GM04504 (cell line): ENCODE measurements around the gene CTSA.
A peak's percentile ranks its signal among the peaks of the same experiment; 100 is the strongest.
"Not testable (repeated sequence)": the region's sequence is repeated elsewhere in the genome, so short reads cannot be mapped to it uniquely, and the experiment has no call there.

Experiments used
- DNase-seq: peaks from one replicate; pipeline ENCODE4 v3.0.0-alpha.2; 2012; ENCODE audit warnings: low read depth

The CTSA gene

DNA sequence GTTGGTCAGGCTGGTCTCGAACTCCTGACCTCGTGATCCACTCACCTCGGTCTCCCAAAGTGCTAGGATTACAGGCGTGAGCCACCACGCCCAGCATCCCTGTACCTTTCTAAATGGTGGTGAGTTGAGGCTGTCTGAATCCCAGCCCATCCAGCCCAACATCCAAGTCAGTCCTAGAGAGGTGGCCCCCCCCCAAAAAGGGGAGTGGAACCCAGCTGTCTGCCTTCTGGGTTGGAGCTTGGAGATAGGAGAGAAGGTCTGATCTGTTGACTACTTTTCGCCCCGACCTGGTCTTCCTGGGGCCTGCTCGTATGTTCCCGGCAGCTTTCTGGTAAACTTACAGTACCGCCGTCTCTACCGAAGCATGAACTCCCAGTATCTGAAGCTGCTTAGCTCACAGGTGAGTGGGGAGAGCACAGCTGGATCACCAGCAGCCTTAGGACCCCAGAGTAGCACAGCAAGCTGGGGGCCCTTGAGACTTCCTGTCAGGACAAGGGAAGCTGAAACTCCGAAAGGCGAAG is 5.6 kb downstream of the CTSA start:
- DNase-seq, result no peak

DNA sequence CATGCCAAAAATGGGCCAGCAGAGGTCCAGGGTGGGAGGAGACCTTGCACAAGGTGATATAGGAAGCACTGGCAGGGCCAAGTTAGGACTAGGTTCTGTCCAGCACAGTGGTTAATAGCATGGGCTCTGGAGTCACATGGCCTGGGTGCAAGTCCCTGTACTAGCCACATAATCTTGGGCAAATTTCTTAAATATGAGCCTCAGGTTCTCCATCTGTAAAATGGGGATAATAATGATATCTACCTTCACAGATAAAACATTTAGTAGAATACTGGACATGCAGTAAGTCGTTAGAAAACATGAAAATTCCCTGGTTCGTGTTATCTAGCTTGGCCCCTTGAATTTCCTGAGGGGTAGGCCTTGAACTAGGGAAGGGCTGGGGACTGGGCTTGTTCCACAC is 6.2 kb downstream of the CTSA start:
- DNase-seq, result no peak

DNA sequence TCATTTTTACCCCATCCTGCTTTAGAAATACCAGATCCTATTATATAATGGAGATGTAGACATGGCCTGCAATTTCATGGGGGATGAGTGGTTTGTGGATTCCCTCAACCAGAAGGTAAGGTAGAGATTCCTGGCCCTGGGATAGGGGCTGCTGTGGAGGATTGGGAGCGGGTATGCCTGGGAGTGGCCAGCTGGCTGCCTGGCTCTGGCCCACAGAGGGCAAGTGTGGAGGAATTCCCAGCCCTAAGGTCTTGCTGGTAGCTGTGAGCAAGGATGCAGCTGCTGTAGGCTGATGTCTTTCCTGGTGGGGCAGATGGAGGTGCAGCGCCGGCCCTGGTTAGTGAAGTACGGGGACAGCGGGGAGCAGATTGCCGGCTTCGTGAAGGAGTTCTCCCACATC is 6.6 kb downstream of the CTSA start:
- no peak for DNase-seq

DNA sequence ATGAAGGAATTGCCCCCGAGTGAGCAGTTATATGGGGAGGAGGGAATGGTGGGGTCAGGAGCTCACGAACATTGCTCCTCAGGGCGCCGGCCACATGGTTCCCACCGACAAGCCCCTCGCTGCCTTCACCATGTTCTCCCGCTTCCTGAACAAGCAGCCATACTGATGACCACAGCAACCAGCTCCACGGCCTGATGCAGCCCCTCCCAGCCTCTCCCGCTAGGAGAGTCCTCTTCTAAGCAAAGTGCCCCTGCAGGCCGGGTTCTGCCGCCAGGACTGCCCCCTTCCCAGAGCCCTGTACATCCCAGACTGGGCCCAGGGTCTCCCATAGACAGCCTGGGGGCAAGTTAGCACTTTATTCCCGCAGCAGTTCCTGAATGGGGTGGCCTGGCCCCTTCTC is 7.2 kb downstream of the CTSA start:
- DNase-seq, result no peak

DNA sequence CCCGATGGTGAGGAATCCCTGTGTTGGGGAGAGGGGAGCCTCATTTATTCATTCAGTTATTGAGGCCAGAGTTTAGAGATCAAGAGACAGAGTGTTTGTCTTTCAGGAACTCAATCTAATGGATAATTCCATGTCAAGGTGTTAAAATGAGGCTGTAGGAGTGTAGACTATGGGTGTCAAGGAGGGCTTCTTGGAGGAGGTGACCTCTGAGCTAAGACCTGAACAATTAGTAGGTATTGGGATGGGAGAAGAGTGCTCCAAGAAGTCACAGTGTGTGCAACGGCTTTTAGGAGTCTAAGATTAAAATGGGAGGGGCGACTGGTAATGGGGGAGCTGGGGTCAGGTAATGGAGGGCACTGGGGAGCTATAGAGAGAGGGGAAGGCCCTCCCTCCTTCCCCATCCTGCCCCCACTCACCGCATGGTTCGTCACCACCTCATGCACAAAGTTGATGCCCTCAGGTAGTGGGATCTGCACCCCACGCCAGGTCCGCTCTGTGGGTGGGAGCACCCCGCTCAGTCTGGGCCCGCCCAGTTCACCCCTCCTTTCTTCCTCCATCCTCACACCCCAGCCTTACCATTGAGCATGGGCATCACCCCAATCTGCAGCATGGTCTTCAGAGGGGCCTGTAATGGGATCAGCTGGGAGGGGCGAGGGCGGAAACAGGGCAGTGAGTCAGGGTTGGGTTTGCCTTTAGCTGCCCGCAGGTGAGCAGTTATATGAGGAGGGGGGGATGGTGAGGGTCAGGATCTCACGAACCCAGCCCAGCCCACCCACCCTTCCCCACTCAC is 8.1 kb downstream of the CTSA start:
- no peak for DNase-seq

DNA sequence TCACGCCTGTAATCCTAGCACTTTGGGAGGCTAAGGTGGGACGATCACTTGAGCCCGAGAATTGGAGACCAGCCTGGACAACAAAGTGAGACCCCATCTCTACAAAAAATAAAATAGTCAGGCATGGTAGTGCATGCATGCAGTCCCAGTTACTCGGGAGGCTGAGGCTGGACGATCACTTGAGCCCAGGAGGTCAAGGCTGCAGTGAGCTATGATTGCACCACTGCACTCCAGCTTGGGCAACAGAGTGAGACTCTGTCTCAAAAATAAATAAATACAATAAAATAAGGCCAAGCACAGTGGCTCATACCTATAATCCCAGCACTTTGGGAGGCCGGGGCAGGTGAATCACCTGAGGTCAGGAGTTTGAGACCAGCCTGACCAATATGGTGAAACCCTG is 10.2 kb downstream of the CTSA start:
- DNase-seq, result not testable (repeated sequence)

DNA sequence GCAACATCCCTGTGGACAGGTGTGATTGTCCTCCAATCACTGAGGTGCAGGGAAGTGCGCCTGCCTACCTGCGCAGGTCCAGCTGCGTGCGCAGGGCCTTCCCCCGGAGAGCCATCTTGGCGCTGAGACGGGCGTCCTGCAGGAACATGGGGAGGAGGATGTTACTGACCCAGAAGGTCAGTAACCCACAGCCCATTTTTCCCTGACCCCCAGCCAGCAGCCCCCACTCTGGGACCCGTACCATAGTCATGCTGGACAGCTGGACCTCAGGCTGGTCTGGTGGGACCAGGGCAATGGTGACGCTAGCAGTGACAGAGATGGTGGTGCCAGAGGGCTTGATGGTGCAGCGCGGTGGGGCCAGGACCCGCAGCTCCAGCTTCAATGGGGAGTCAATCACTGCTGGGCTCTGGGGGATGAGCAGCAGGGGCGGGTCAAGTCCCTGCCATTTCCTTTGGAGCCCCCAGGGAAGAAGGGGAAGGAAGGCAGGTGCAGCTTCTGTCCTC is 11.1 kb downstream of the CTSA start:
- DNase-seq, result no peak

DNA sequence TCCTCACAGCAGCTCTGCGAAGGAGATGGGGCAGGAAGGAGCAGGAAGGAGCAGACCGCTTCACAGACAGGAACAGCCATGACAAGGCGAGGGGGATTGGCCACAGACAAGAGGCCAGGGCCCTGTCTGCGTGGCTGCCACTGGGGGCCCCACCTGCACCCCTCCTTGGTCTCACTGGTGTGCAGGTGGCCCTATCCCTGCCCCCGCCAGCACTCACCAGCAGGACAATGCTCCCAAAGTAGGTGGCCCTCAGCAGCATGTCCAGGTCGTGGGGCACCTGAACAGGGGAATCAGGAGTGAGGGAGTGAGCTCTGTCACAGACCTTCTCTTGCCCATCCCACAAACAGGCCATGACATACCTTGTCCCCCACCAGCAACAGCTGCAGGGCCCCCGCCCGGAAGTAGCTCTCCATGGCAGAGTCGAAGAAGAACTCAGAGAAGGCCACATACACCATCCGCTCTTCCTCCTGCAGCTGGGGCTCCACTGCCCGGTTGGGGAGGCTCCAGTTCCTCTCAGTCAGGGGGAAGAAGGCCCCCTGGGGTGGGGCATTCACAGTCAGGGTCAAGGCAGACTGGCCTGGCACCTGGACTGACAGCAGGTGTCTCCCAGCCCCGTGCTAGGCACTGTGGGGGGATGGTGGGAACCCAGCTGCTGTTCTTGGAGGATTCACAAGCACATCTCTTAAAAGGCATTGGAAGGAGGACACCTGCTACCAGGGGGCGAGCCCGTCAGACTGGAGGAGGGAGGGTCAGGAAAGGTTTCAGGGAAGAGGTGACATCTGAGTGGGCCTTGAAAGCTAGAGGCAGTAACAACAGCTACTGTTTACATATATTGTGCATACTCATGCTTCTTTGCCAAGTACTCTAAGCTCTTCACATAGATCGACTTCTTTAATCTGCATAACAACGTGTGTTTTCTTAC is 13.7 kb downstream of the CTSA start:
- no peak for DNase-seq

DNA sequence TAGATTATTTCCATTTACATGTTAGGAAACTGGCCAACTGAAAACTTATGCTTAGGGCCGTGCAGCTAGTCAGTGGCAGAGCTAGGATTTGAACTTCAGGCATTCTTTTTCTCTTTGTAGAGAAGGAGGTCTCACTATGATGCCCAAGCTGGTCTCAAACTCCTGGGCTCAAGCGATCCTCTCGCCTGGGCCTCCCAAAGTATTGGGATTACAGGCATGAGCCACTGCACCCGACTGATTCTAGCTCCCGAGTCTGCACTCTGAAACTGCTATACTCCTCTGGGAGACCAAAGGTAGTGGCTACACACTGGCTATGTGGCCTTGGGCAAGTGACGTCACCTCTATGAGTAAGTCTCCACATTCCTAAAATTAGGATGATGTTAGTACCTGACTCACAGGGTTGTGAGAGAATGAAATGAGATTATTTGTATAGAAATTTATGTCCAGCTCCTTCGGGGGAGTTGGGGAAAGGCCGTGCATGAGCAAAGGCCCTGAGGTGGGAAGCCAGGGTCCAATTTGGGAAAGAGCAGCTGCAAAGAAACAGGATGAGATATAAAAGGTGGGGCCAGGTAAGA is 14.5 kb downstream of the CTSA start:
- DNase-seq, result peak; percentile 65

DNA sequence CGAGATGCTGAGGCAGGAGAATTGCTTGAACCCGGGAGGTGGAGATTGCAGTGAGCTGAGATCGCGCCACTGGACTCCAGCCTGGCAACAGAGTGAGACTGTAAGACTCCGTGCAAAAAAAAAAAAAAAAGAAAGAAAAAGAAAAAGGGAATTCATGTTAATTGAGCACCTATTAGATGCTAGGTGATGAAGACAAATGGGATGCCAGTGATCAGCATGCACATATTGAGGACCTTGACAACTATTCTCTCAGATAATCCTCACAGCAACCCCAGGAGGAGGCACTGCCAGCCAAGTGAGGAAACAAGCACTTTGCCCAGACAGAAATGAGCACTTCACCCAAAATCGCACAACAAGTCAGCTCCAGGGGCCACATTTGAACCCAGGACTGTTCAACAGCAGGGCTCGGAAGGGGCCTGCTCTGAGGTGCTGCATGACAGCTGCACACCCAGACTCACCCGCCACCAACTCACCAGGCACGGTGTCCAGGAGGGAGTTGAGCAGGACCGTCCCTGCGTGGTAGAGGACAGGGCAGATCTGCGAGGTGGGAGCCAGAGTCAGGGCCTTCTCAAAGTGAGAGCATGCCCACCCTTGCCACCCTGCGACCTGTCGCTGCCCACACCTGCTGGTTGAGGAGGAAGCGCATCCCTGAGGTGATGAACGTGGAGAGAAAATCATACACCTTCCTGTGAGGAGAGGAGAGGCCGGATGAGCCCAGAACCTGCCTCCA is 16.2 kb downstream of the CTSA start:
- no peak for DNase-seq

DNA sequence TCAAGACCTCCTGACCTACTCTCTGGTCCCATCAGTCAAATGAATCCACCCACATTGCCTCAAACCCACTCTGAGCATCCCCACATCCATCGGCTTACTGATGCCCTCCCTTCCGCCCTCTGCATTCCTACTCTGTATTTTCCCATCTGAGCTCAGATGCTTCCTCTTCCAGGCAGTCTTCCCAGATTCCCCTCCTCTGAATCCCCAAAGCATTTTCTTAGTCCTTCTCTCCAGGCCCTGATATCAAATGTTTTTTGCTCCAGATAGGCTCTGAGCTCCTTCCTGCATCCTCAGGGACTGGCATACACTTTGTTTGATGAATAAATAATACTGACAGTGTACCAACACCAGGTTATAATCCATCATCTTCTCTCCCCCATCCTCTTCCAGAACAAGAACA is 16.9 kb downstream of the CTSA start:
- no peak for DNase-seq

DNA sequence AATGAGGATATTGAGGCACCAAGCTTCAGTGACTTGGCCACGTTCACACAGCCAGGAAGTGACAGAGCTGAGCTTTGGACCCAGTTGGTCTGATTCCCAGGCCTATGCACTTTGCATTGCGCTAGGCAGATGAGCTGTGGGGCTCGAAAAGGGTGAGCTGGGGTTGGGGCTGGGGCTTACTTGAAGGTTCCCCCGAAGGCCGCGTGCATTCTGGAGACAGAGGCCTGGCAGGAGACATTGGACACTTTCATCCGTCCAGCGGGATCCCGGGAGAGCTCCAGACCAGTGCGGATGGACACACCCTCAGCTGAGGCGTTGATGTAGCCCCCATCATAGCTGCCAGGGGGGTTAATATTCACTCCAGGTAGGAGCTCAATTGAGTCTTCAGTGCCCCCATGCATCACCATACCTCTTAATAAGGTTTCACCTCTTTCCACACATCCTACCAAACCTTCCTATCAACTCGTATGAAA is 18.2 kb downstream of the CTSA start:
- DNase-seq, result no peak

DNA sequence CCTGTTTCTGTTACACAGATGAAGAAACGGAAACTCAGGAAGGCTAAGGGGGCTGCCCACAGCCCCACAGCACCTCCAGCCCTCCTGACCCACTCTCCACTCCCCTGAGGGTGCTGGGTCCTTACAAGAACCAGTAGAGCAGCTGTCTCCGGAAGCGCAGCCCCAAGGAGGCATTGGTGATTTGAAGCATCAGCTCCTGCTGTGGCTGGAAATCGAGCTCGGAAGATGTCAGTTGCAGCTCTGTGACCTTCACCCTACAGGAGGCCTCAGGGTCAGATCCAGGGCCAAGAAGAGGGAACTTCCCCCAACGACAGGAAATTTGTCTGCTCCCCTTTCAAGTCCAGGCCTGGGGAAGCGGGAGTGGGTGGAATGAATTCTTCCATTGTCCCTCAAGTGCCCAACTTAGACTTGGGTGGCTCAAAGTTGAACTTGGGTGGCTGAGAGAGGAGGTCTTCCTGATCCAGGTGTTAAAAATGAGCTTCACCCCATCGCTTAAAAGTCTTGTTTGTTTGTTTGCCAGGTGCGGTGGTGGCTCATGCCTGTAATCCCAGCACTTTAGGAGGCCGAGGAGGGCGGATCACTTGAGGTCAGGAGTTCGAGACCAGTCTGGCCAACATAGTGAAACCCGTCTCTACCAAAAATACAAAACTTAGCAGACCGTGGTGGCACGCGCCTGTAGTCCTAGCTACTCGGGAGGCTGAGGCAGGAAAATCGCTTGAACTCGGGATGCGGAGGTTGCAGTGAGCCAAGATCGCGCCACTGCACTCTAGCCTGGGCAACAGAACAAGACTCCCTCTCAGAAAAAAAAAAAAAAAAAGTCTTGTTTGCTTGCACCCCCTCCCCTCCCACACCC is 18.9 kb downstream of the CTSA start:
- no peak for DNase-seq

DNA sequence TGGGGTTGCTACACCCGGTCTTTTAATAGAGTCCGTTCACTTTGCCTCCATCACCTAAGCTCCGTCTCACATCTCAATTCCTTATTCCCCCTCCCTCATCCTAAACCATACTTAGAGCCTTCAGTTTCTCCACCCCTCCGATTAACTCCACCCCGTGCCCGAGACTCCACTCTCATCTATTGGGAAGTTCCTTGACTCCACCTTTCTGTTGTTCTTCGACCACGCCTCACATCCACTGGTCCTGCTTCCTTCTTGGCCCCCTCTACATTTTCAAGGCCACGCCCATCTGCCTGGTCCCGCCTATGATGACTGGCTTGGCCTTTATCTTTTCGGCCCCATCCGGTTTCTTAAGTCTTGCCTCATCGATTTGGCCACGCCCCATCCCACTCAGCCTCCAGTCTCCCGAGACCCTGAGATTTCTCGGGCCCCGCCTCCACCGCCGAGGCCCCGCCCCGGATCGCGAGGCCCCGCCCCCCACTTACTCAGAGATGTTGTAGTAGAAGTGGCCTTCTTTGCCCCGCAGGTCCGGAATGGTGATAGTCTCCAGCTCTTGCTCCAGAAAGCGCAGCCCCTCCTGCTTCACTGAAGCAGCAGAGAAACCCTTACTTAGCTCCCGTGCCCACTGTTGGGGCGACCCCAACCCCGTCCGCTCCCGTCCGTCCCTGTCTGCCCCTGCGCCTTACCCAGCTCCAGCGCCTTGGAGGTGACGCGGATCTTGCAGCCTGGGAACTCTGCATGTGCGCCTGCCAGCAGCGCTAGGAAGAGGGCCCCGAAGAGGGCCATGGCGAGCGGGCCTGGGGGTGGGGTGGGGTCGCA is 19.7 kb downstream of the CTSA start:
- DNase-seq, result peak; percentile 97

DNA sequence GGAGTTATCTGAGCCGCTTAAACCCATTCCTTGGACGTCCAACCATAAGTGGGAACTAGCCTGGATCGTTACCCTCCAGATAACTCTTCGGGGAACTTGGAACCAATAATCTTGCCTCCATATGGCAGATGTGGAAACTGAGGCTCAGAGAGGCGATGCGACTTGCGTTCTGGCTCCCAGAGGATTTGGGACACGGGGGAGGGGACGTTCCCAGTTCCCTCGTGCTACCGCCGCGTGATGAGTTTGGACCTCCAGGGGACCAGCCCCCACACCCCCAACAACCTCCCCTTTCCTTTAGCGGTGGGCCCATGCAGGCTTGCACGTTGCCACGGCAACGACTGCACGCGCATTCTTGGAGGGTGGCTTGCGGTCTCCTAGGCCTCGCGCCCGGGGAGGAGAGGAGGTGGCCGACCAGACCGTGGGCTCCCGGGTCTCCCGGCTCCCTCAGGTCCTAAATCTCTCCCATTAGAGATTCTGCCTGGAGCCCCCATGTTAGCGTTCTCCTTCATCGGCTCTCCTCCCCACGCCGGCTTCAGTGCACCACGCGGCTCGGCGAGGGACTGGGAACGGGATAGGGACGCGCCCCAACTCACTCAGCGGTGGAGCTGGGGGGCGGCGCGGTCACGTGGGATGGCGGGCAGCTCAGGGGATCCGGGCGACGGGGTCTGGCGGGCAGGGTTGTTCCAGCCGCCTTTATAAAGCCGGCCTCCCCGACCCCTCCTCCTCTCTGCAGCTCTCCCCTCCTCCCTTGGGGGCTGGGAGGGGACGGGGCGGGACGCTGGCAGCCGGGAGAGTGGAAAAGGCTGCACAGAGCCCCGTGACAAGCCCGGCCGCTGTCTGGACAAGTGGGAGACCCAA is 20.6 kb downstream of the CTSA start, which contains the start of gene PLTP:
TSS of gene PLTP (minus strand) at position 670 of the 858 bp plus-strand sequence. CDS start 703 bp downstream, outside the sequence.
- no peak for DNase-seq

DNA sequence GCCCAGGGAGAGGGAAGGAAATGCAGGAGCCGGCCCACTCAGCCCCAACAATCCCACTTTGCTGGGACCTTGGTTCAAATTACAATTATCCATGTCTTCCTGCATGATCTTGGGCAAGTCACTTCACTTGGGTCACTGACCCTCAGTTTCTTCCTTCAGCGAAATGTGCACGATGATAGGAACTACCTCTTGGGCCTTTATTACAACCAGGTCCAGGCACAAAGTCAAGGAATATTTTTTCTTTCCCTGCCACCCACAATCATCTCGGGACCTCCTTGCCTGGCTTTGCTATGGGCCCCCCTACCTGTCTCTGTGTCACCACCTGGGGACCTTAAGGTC is 21.2 kb downstream of the CTSA start:
- no peak for DNase-seq

DNA sequence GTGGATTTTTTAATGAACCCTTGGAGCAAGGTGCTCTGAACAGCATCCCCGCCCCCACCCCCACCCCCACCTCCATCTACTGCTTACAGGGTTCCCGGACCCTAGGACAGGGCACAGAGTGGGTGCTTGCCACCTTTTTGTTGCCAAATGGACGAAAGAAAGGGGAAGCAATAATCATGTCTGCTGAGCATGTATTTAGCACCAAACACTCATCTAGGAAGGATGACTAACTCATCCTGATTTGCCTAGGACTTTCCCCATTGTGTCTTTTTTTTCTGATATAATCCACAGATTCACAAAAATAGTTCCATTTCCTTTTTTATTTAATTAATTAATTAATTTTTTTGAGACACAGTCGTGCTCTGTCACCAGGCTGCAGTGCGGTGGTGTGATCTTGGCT is 22.0 kb downstream of the CTSA start:
- DNase-seq, result no peak

DNA sequence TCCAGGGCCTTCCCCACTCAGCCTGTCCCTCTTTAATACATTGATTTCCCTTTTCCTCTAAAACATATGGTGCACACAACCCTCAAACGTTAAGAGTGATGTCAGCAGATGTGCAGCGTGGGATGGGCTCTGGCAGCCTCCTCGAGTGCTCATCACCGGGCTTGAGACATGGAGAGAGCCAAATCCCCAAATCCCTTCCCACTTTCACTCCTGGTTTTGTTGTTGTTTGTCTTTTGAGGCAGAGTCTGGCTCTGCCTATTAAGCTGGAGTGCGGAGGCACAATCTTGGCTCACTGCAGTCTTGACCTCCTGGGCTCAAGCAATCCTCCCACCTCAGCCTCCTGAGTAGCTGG is 26.6 kb downstream of the CTSA start:
- DNase-seq, result no peak

DNA sequence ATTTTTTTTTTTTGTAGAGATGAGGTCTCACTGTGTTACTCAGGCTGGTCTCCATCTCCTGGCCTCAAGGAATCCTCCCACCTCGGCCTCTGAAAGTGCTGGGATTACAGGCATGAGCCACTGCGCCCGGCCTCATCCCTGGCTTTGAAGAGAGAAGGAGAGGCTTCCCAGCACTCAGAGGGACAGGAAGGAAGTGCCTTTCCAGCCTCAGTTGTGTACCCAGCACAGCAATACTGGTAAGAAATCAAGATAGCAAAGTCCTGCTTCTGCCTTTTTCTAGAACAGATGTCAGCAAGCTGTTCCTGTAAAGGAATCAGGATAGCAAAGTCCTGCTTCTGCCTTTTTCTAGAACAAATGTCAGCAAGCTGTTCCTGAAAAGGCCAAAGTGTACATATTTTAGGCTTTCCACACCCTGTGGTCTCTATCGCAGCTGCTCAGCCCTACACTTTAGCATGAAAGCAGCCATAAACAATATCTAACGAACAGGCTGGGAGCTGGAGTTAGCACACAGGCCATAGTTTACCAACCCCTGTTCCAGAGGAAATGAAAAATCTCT is 27.1 kb downstream of the CTSA start:
- no peak for DNase-seq
